Measurements from ENCODE around the gene VDAC2.
"Not testable (repeated sequence)": the region's sequence is repeated elsewhere in the genome, so short reads cannot be mapped to it uniquely, and the experiment has no call there.

Gene VDAC2
- total RNA-seq = 71.8 to 147 (median 109) reads per million in 18 experiments

DNA sequence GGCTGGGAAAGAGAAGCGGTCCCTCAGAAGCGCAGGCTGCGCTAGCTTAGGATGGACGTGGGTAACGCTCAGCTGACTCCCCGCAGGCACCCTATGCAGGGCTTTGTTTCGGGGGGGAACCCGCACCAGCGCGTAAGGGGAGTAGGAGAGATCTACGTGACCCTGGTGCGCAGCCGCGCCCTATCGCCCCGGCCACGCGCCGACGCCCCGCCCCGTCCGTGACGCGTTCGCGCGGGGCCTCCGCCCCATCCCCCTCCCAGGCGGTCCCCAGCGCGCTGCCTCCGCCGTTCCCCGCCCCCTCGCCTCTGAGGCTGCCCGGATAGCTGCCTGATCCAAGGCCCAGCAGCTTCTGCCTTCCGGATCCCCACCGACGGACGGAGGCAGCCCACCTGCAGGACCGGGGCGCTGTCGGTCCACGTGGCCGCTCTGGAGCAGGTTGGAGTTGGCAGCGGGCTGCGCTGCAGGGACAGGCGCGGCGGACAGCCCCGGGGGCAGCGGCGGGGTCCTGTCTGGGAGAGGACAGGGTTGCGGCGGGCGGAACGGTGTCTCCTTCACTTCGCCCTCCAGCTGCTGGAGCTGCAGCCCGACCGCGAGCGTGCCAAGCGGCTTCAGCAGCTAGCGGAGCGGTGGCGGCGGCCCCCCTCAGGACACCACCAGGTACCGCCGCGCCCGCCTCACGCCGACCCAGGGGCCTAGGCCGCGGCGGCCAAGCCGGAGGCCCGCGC, at the start of gene VDAC2:
Gene VDAC2, plus strand, starts transcription at position 515 of the 725 bp plus-strand sequence. CDS start 363 bp downstream, outside the sequence.
- DNase-seq = peak; percentile 92 to 95

DNA sequence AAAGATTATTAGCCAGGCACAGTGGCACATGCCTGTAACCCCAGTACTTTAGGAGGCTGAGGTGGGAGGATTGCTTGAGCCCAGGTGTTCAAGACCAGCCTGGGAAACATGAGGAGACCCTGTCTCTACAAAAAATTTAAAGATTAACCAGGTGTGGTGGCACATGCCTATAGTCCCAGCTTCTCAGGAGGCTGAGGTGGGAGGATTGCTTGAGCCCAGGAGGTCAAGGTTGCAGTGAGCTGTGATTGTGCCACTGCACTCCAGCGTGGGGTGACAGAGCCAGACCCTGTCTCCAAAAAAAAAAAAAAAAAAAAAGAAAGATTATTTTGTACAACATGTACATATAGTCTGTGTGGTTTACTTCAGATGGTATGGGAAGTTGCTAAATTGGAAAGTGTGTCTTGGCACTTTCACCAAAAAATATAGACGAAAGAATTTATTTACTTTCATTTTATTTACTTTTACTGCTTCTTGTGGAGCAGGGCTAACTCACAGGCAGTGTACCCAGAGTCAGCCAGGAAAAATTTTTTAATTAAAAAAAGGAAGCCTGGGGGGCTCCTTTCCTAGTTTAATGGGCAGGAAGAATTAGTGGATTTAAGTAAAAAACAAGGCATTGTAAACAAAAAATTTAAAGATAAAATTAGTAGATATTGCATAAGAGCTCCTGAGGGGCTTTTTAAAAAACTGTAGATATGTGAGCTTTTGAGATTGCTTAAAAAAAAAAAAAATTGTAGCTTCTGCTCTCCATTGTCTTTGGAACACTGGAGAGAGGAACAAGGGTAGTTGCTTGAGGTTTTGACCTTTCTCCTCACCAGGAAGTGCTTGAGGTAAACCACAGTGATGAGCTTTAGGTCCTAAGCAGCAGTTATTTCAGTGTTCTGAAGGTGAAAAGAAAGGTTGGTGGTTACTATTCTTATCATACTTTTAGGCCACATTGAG, 44.6 kb upstream of the VDAC2 start:
- peak; percentile 43 to 46 for DNase-seq

DNA sequence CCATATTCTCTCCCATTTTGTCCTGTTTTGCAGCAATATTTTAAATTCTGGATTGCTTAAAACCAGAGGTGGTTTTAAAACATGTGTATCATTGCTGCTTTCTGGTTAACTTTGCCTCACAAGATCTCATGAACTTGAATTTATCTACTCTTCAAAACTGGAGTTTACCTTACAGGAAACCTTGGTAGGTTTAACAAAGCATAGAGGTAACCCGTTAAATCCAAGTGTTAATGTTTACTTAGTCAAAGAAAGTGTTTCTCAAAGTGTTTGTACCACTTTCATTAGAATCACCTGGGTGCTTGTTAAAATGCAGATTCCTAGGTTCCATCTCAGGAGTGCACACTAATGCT, 44.0 kb upstream of the VDAC2 start:
- no peak for DNase-seq

- no peak for DNase-seq
Observed at GRCh38 chr10:75168275-75168674, 42.3 kb upstream of the VDAC2 start.

DNA sequence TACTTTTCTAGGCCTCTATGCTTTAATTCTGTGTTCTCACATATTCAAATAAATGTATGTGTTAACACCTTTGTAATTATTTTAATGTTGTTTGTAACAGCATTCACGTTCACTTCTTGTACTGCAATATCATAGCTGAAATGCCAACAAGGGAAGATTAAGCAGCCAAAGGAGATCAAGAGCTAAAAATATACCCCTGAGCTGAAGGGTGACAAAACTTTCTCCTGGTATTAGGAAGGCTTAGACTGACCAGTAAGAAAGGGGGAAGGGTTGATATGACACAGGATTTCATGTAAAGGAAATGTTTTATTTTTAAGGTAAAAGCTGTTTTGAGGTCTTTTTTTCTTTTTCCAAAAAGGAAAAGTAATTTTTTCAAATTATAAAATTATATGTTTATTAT, 40.4 kb upstream of the VDAC2 start:
- DNase-seq = no peak

DNA sequence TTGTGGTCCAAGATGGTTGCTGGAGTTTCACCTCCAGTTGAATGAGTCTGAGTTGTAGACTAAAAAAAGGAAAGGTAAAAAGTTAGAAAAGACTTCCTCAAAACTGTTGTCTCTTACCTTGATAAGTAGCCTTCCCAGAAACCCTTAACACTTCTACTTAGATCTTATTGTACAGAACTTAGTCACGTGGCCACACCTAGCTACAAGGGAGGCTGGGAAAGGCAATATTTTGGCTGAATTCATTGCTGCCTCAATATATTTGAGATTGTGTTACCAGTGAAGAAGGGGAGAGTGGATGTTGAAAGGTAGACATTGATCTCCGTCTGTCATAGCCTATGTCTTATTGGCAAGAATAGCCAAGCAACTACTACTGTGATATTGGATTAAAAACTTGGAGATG, 35.5 kb upstream of the VDAC2 start:
- DNase-seq = no peak

GRCh38 chr10:75176046-75176445, 34.5 kb upstream of the VDAC2 start:
- no peak for DNase-seq

GRCh38 chr10:75176736-75177135, 33.9 kb upstream of the VDAC2 start:
- DNase-seq = no peak

GRCh38 chr10:75179657-75180177, 30.9 kb upstream of the VDAC2 start:
- no peak for DNase-seq

- DNase-seq = no peak
Observed at GRCh38 chr10:75180592-75180991, 30.0 kb upstream of the VDAC2 start.

GRCh38 chr10:75181073-75181472, 29.5 kb upstream of the VDAC2 start:
- DNase-seq = no peak

GRCh38 chr10:75186310-75186709, 24.3 kb upstream of the VDAC2 start:
- DNase-seq = no peak

- DNase-seq = peak; percentile 56 to 69
Observed at GRCh38 chr10:75187961-75188426, 22.6 kb upstream of the VDAC2 start.

GRCh38 chr10:75188522-75188921, 22.1 kb upstream of the VDAC2 start:
- DNase-seq = not testable (repeated sequence)

GRCh38 chr10:75189266-75190096, 21.1 kb upstream of the VDAC2 start:
- peak in 1 of 2 donors; percentile 9 for DNase-seq

DNA sequence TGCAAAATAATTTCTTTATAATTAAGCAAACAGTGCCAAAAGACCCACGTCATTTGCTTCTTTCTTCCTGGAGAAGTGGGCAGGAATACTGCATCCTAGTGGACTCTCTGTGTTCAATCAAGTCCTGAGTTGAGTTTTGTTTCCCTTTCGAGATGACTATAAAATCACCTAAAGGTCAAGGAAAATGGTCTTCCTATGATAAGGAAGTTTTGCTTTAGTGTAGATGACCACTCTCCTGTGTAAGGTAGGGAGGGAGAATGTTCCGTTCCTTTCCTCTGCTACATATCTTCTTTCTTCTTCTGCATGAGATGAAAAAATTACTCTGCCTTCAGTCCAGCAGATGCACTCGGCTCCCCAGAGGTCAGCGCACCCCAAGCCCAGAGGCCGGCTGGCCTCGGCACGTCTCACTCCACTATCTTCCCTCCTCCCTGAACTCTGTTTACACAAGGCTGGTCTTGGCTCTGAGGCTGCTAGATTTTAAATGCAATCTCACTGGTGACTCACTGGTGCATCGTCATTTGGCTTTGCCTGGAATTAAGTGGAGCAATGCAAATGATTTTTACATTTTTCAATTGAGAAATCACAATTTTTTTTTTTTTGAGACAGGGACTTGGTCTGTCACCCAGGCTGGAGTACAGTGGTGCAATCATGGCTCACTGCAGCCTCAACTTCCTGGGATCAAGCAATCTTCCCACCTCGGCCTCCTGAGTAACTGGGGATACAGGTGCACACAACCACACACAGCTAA, 18.6 kb upstream of the VDAC2 start:
- DNase-seq = peak; percentile 92 to 98

DNA sequence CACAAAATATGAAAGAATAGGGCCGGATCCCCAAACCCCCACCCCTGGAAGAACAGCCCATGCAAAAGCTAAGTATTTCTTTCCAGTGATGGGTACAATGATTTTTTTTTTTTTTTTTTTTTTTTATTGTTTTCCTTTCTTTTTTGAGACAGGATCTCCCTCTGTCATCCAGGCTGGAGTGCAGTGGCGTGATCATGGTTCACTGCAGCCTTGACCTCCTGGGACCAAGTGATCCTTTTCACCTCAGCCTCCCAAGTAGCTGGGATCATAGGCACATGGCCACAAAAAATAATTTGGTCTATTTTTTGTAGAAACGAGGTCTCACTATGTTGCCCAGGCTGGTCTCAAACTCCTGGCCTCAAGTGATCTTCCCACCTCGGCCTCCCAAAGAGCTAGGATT, 16.0 kb upstream of the VDAC2 start:
- DNase-seq = not testable (repeated sequence)

- DNase-seq = no peak
Observed at GRCh38 chr10:75195035-75195763, 15.4 kb upstream of the VDAC2 start.

- peak in 1 of 2 donors; percentile 8 for DNase-seq
Observed at GRCh38 chr10:75197066-75197465, 13.5 kb upstream of the VDAC2 start.

GRCh38 chr10:75197906-75198305, 12.7 kb upstream of the VDAC2 start:
- no peak for DNase-seq

- not testable (repeated sequence) for DNase-seq
Observed at GRCh38 chr10:75199949-75200348, 10.6 kb upstream of the VDAC2 start.
